Hair follicular keratinocyte (primary cell): ENCODE results near the gene ZNF274. TPM values are rescaled to one million over a fixed set of nuclear protein-coding genes. Genes with fewer than 3 reads are reported as not detected.

ENCODE experiments used
- total RNA-seq: library from RNA; depleted of rRNA; stranded (reverse); fragments of >200 nt; gene quantifications from 2 replicates; pipeline ENCODE4 v1.2.3, GENCODE V29; 2015

ZNF274 gene
- 24.4 and 26.9 TPM in 2 replicates for total RNA-seq

DNA sequence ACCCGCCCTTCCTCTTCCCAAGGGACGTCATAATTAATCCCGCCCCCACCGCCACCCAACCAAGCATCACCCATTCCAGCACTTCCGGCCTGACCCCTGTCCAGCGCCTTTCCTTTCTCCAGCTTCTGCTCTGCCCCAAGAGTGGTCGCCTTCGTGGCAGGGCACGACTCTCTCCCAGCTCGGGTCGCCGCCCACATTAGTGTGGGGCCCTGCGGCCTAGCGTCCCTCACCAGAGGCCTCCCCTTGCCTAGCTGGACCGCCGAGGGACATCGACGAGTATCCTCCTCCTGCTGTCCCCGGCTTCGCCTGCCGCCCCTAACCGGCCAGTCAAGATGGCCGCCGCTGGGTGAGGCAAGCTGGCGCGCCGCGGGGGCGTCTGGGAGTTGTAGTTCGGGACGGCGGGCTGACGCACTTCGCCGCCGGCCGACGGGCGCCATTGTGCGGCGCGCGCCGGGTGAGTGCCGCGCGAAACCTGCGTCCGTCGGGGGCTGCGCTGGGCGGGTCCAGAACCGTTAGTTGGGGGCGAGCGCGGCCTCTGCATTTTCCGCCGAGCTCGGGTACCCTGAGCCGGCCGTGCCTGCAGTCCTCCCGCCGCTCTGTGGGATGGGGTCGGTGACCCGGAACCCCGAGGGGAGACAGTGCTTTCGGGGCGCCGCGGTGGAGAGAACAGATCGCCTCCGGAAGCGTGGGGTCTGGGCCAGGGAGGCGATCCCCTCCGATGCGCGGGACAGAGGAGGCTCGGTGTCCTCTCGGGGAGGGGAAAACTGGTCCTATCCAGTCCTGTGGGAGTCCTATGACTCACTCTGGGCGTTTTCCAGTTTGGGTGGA, at the start of gene ZNF274:
Gene ZNF274 (plus strand): TSS at position 73 of the 828 bp plus-strand sequence. CDS start 905 bp downstream, outside the sequence.

DNA sequence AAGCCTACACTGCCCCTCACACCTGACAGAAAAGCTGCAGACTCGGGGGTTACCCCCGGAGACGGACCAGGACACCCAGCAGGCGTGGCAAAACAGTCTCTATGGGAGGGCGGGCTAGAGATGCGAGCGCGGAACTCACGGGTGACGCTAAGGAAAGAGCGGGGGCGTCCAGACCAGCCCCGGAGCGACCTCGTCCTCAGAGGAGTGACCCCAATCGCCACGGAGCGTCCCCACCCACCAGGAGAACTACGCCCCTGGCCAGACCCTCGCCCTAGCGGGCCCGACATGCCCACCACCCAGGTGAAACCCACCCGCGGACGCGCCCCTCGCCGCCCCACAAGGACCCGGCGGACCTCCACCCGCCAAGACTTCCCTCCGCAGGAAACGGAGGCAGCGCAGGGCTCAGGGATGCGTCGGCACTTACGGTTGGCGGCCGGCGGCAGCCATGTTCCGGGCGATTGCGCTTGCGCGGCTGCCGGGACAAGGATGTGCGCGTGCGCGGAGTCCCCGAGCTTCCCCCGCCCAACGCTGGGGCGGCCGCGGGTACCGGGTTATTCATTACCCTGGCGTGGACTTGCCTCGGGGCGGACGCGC, 32.4 kb upstream of the ZNF274 start, which contains the start of gene ZNF329:
Gene ZNF329 (minus strand): TSS at position 462 of the 594 bp plus-strand sequence. CDS start 21,286 bp downstream, outside the sequence.

DNA sequence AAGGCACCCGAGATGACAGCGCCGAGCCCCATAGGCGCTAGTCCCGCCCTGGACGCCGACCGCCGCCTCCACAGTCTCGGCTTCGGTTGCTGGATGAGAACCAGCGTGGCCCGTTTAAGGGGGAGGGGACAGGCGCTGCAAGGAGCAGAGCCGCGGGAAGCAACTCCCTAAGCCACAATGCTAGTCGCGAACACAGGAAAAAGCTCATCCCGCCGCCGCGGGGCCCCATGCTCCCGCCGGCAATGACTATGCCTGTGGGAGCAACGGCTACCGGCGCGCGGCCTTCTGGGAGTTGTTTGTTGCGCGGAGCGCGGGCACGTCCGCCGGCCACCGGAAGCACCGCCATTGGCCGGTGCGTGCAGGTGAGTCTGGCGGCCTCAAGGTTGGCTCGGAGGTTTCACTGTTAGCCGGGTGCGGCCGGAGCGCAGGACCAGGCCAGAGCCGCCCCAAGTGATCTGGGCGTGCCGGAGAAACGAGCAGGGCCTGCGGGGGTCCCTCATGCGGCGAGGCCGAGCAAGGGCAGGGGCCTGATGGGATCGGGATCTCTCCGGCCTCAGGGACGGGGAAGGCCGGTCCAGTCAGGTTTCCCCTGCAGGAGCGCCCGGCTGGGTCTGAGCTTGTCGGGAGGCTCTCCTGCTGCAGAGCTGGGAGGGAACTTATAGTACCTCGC, 45.9 kb downstream of the ZNF274 start, which contains the start of gene ZNF544:
Gene ZNF544 (plus strand): TSS at position 330 of the 670 bp plus-strand sequence. CDS start 15,110 bp downstream, outside the sequence.

Other genes starting within 250 kb of the ZNF274 start
- gene ZNF418, start 247.7 kb upstream of the ZNF274 start, total RNA-seq, result 1.4 and 2.0 TPM in 2 replicates
- gene ZNF256, start 235.4 kb upstream of the ZNF274 start, total RNA-seq, result 1.6 and 2.9 TPM in 2 replicates
- 0.49 and 0.55 TPM in 2 replicates for gene C19orf18, start 208.5 kb upstream of the ZNF274 start, total RNA-seq
- 7.0 and 12.2 TPM in 2 replicates for gene ZNF606, start 180.2 kb upstream of the ZNF274 start, total RNA-seq
- gene ZSCAN1, start 149.0 kb upstream of the ZNF274 start, total RNA-seq, result not detected in 2 replicates
- 0.46 and 3.0 TPM in 2 replicates for gene ZNF135, start 123.8 kb upstream of the ZNF274 start, total RNA-seq
- gene ZSCAN18, start 84.8 kb upstream of the ZNF274 start, total RNA-seq, result 23.6 and 37.2 TPM in 2 replicates
- 4.1 and 8.4 TPM in 2 replicates for gene ZNF329, start 32.3 kb upstream of the ZNF274 start, total RNA-seq
- gene ZNF544, start 45.9 kb downstream of the ZNF274 start, total RNA-seq, result 49.7 and 57.3 TPM in 2 replicates
- 2.4 and 4.3 TPM in 2 replicates for gene ZNF8, start 95.9 kb downstream of the ZNF274 start, total RNA-seq
- gene ERVK3-1, start 122.3 kb downstream of the ZNF274 start, total RNA-seq, result 22.0 and 31.9 TPM in 2 replicates
- gene ZSCAN22, start 143.9 kb downstream of the ZNF274 start, total RNA-seq, result 2.0 and 2.7 TPM in 2 replicates
- gene A1BG, start 170.4 kb downstream of the ZNF274 start, total RNA-seq, result 15.6 and 26.6 TPM in 2 replicates
- 0.86 and 1.3 TPM in 2 replicates for gene ZNF497, start 179.7 kb downstream of the ZNF274 start, total RNA-seq
- 2.5 and 3.7 TPM in 2 replicates for gene ZNF837, start 198.0 kb downstream of the ZNF274 start, total RNA-seq
- gene RPS5, start 204.2 kb downstream of the ZNF274 start, total RNA-seq, result 2,350 and 2,403 TPM in 2 replicates
- 0.27 and 0.31 TPM in 2 replicates for gene RNF225, start 212.6 kb downstream of the ZNF274 start, total RNA-seq
- 7.0 and 16.3 TPM in 2 replicates for gene ZNF584, start 225.6 kb downstream of the ZNF274 start, total RNA-seq